ENCODE data around the gene SORBS1.

GRCh38 chr10:95333997-95334804 is 227.0 kb downstream of the SORBS1 start:
- TF ChIP-seq GATA3 (IDR thresholded peaks at IDR 0.05; ENCODE audit: low read depth, low read length) (no peak), GATA2 (IDR thresholded peaks at IDR 0.05; ENCODE audit: low read depth, low read length) (no peak)

Data from SH-SY5Y (cell line).